HCT116 (cell line): ENCODE results near the gene EPC1. TPM values are rescaled to one million over a fixed set of nuclear protein-coding genes. Genes with fewer than 3 reads are reported as not detected.
"Not testable (repeated sequence)": the region's sequence is repeated elsewhere in the genome, so short reads cannot be mapped to it uniquely, and the experiment has no call there.

Source experiments
- ATAC-seq: fragments of 200-7000 bp; cut with Tn5 transposase; 2 replicates; pipeline ENCODE4 v1.9.1; 2020; ENCODE audit warnings: mild to moderate bottlenecking, moderate library complexity
- BruUV-seq: library from RNA; stranded (reverse); fragments of 400-500 nt; replicated peaks from 2 replicates; lab custom pipeline; 2021; lab: Mats Ljungman, UMichigan
- CTCF ChIA-PET: fragments of 300-600 bp; sonication (Branson Sonifier 250); formaldehyde crosslinking; loops from one replicate; lab custom pipeline; 2021; ENCODE audit warnings: antibody characterized with exemption; lab: Charles Lee
- POLR2A ChIA-PET: fragments of 300-600, 350-600 bp; sonication (Branson Sonifier 250); formaldehyde crosslinking; loops from one replicate; lab custom pipeline; 2021; ENCODE audit warnings: antibody characterized with exemption; lab: Charles Lee
- RAD21 ChIA-PET, 2 experiments: fragments of 300-600 bp; sonication (Branson Sonifier 250); formaldehyde crosslinking; loops; one replicate each; lab custom pipeline; 2023; ENCODE audit warnings: low total read pairs in 2 of 2; ENCODE audit not compliant: uncharacterized antibody in 2 of 2, unreplicated experiment in 2 of 2, low non-redundant PET in 1 of 2; lab: Charles Lee
- DNase-seq: peaks from one replicate; pipeline ENCODE4 v3.0.0-alpha.2; 2010; ENCODE audit warnings: low read depth, low spot score
- H2AFZ ChIP-seq: fragments of 200-600 bp; shearing (Covaris generic), sonication (generic); 2 replicates; pipeline ENCODE4 v1.6.1; 2017; ENCODE audit warnings: low read depth, mixed run types, mixed read lengths, antibody characterized with exemption, low read length; ENCODE audit not compliant: poor library complexity, severe bottlenecking
- H3K27ac ChIP-seq: 2 replicates; pipeline ENCODE4 v1.5.1; 2012; ENCODE audit warnings: low read depth, low read length
- H3K27me3 ChIP-seq: fragments of 200-600 bp; sonication (generic); 2 replicates; pipeline ENCODE4 v1.6.1; 2016; ENCODE audit warnings: mixed run types, low read length, mixed read lengths; ENCODE audit not compliant: insufficient read depth
- H3K36me3 ChIP-seq, 2 experiments: fragments of 200-500 bp in 1 of 2; fragments of 200-600 bp in 1 of 2; sonication (Bioruptor generic) in 1 of 2; sonication (generic) in 1 of 2; 2 replicates each; pipeline versions ENCODE4 v1.5.1 to v1.6.1; 2014 to 2016; ENCODE audit warnings: low read length in 2 of 2, inconsistent platforms in 1 of 2, mixed read lengths in 1 of 2, mixed run types in 1 of 2; ENCODE audit not compliant: insufficient read depth in 2 of 2, control insufficient read depth in 1 of 2
- H3K4me1 ChIP-seq, 2 experiments: fragments of 200-600 bp in 1 of 2; sonication (generic) in 1 of 2; 2 replicates each; pipeline versions ENCODE4 v1.5.1 to v1.6.1; 2012 to 2017; ENCODE audit warnings: low read length in 2 of 2, inconsistent platforms in 1 of 2, mild to moderate bottlenecking in 1 of 2, mixed read lengths in 1 of 2, mixed run types in 1 of 2, moderate library complexity in 1 of 2; ENCODE audit not compliant: insufficient read depth in 2 of 2, control insufficient read depth in 1 of 2
- H3K4me2 ChIP-seq: fragments of 200-600 bp; sonication (generic); 2 replicates; pipeline ENCODE4 v1.6.1; 2017; ENCODE audit warnings: mixed run types, low read length, mixed read lengths
- H3K4me3 ChIP-seq, 2 experiments: fragments of 200-600 bp in 1 of 2; sonication (generic) in 1 of 2; replicated peaks in 1 of 2; 2 replicates each; pipeline ENCODE4 v1.5.1; 2011 to 2016; ENCODE audit warnings: low read length in 2 of 2, control low read depth in 1 of 2, low read depth in 1 of 2, mild to moderate bottlenecking in 1 of 2, mixed read lengths in 1 of 2, mixed run types in 1 of 2
- H3K79me2 ChIP-seq: fragments of 200-600 bp; sonication (generic); 2 replicates; pipeline ENCODE4 v1.6.1; 2017; ENCODE audit warnings: mild to moderate bottlenecking, mixed run types, low read length, moderate library complexity, mixed read lengths; ENCODE audit not compliant: insufficient read depth
- H3K9ac ChIP-seq: fragments of 200-600 bp; sonication (generic); 2 replicates; pipeline ENCODE4 v1.6.1; 2016; ENCODE audit warnings: low read length, mixed read lengths
- H3K9me2 ChIP-seq: fragments of 200-600 bp; sonication (generic), shearing (Covaris generic); 2 replicates; pipeline ENCODE4 v1.6.1; 2017; ENCODE audit warnings: mixed run types, mild to moderate bottlenecking, moderate library complexity; ENCODE audit not compliant: insufficient read depth
- H3K9me3 ChIP-seq, 2 experiments: fragments of 200-500 bp in 1 of 2; fragments of 200-600 bp in 1 of 2; sonication (Bioruptor generic) in 1 of 2; sonication (generic) in 1 of 2; 2 replicates each; pipeline ENCODE4 v1.6.1; 2014 to 2017; ENCODE audit warnings: low read length in 2 of 2, mixed read lengths in 2 of 2, inconsistent platforms in 1 of 2, low read depth in 1 of 2, mild to moderate bottlenecking in 1 of 2, mixed run types in 1 of 2, moderate library complexity in 1 of 2; ENCODE audit not compliant: control insufficient read depth in 1 of 2, insufficient read depth in 1 of 2
- H4K20me1 ChIP-seq: fragments of 200-600 bp; sonication (generic), shearing (Covaris generic); 2 replicates; pipeline ENCODE4 v1.6.1; 2017; ENCODE audit warnings: mixed run types, mild to moderate bottlenecking, moderate library complexity; ENCODE audit not compliant: insufficient read depth
- CEBPB ChIP-seq: IDR thresholded peaks from 2 replicates; pipeline ENCODE4 v1.6.1; 2012; ENCODE audit warnings: low read depth
- EGR1 ChIP-seq: IDR thresholded peaks from 2 replicates; pipeline ENCODE4 v1.6.1; 2012; ENCODE audit warnings: low read depth
- ELF1 ChIP-seq: IDR thresholded peaks from 2 replicates; pipeline ENCODE4 v1.6.1; 2012; ENCODE audit warnings: low read depth, borderline replicate concordance
- EZH2 ChIP-seq: fragments of 200-600 bp; sonication (generic); IDR thresholded peaks from 2 replicates; pipeline ENCODE4 v1.6.1; 2017; ENCODE audit warnings: antibody characterized with exemption, mixed run types
- EZH2phosphoT487 ChIP-seq: fragments of 200-600 bp; IDR thresholded peaks from 2 replicates; pipeline ENCODE4 v1.6.1; 2018; ENCODE audit warnings: antibody characterized with exemption, borderline replicate concordance
- FOSL1 ChIP-seq: IDR thresholded peaks from 2 replicates; pipeline ENCODE4 v1.6.1; 2012; ENCODE audit warnings: low read depth
- JUND ChIP-seq: IDR thresholded peaks from 2 replicates; pipeline ENCODE4 v1.6.1; 2012
- MAX ChIP-seq: IDR thresholded peaks from 2 replicates; pipeline ENCODE4 v1.6.1; 2012
- POLR2A ChIP-seq: IDR thresholded peaks from 2 replicates; pipeline ENCODE4 v1.7.0; 2011; ENCODE audit warnings: borderline replicate concordance; ENCODE audit not compliant: insufficient read depth, insufficient read length; ENCODE audit errors: extremely low read depth
- POLR2AphosphoS5 ChIP-seq: IDR thresholded peaks from 2 replicates; pipeline ENCODE4 v1.6.1; 2011; ENCODE audit warnings: mild to moderate bottlenecking, low read depth, low read length, moderate library complexity
- REST ChIP-seq: IDR thresholded peaks from 2 replicates; pipeline ENCODE4 v1.6.1; 2012; ENCODE audit warnings: low read depth
- SIN3A ChIP-seq: IDR thresholded peaks from 2 replicates; pipeline ENCODE4 v1.6.1; 2012; ENCODE audit warnings: low read depth
- SP1 ChIP-seq: IDR thresholded peaks from 2 replicates; pipeline ENCODE4 v1.6.1; 2012; ENCODE audit warnings: low read depth
- SRF ChIP-seq: IDR thresholded peaks from 2 replicates; pipeline ENCODE4 v1.6.1; 2012; ENCODE audit warnings: low read depth
- TCF7L2 ChIP-seq: IDR thresholded peaks from 2 replicates; pipeline ENCODE4 v1.7.0; 2011; ENCODE audit warnings: borderline replicate concordance, inconsistent platforms; ENCODE audit not compliant: insufficient read depth, insufficient read length; ENCODE audit errors: extremely low read depth
- YY1 ChIP-seq: IDR thresholded peaks from 2 replicates; pipeline ENCODE4 v1.6.1; 2011; ENCODE audit warnings: low read length, low read depth, moderate library complexity, mild to moderate bottlenecking; ENCODE audit not compliant: insufficient replicate concordance; ENCODE audit errors: extremely low read depth
- ZFX ChIP-seq: fragments of 450-650 bp; IDR thresholded peaks from 2 replicates; pipeline ENCODE4 v1.6.1; 2017
- ZNF274 ChIP-seq: fragments of 200-500 bp; sonication (Bioruptor generic); IDR thresholded peaks from 2 replicates; pipeline ENCODE4 v1.6.1; 2014; ENCODE audit warnings: mild to moderate bottlenecking, low read depth, low read length, inconsistent platforms
- intact Hi-C: fragments of 100-400 bp; cut with micrococcal nuclease; formaldehyde crosslinking; loops from 2 replicates; pipeline ENCODE4 v1.10.0; 2022
- total RNA-seq: library from RNA; stranded (reverse); gene quantifications from one replicate; pipeline ENCODE4 v1.2.1, GENCODE V29; 2021; ENCODE audit not compliant: unreplicated experiment
- TF ChIP-seq, protein P1 (sequence below), 3 experiments: fragments of 200-600 bp in 1 of 3; sonication (generic) in 1 of 3; IDR thresholded peaks in 2 of 3; conservative IDR thresholded peaks in 1 of 3; 2 replicates each; pipeline ENCODE4 v1.5.1; 2012 to 2017; ENCODE audit warnings: low read depth in 2 of 3, low read length in 2 of 3, antibody characterized with exemption in 1 of 3, borderline replicate concordance in 1 of 3, control low read depth in 1 of 3, mild to moderate bottlenecking in 1 of 3, mixed read lengths in 1 of 3, mixed run types in 1 of 3, moderate library complexity in 1 of 3; ENCODE audit not compliant: insufficient read depth in 1 of 3

The EPC1 gene
- total RNA-seq, 1 experiment from 2014 or later, result 20.1 TPM

DNA sequence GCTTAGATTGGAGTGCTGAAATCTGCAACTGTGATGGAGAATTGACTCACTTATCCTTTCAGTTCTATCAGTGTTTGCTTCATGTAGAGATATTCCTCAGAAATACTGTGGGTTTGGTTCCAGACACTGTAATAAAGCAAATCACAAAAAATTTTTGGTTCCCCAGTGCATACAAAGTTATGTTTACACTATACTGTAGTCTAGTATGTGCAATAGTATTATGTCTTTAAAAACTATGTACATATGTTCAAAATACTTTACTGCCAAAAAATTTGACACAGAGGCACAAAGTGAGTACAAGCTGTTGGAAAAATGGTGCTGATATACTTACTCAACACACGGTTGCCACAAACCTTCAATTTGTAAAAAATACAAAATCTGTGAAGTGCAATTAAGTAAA lies 112.5 kb downstream of the EPC1 start:
- Histone ChIP-seq H3K4me1 (peaks cover 0 to 6% of the 10 kb centered on the region in 2 experiments; a peak in 1 of 4 replicates), H3K79me2 (no peaks in the 10 kb centered on the region), H4K20me1 (no peaks in the 10 kb centered on the region), H3K9me2 (no peaks in the 10 kb centered on the region), H3K4me3 (no peak overlapping the region), H3K36me3 (no peaks in the 10 kb centered on the region), H3K4me2 (no peak overlapping the region), H3K27me3 (no peaks in the 10 kb centered on the region), H2AFZ (no peak overlapping the region), H3K9ac (no peak overlapping the region), H3K27ac (no peak overlapping the region), H3K9me3 (no peaks in the 10 kb centered on the region)
- no TSS peak for BruUV-seq
- ChIA-PET RAD21 (no interaction called here), CTCF (no interaction called here), POLR2A (no interaction called here)
- no peak for DNase-seq
- intact Hi-C loops, result no loop called here
- no peak for ATAC-seq
- TF ChIP-seq EZH2phosphoT487 (no peak), POLR2A (no peak), FOSL1 (no peak), TCF7L2 (no peak), MAX (no peak), ZFX (no peak), SIN3A (no peak), EGR1 (no peak), ZNF274 (no peak), CEBPB (no peak), EZH2 (no peak), REST (no peak), POLR2AphosphoS5 (no peak), JUND (no peak), YY1 (no peak), SRF (no peak), ELF1 (no peak), SP1 (no peak)
- TF ChIP-seq, protein P1, sequence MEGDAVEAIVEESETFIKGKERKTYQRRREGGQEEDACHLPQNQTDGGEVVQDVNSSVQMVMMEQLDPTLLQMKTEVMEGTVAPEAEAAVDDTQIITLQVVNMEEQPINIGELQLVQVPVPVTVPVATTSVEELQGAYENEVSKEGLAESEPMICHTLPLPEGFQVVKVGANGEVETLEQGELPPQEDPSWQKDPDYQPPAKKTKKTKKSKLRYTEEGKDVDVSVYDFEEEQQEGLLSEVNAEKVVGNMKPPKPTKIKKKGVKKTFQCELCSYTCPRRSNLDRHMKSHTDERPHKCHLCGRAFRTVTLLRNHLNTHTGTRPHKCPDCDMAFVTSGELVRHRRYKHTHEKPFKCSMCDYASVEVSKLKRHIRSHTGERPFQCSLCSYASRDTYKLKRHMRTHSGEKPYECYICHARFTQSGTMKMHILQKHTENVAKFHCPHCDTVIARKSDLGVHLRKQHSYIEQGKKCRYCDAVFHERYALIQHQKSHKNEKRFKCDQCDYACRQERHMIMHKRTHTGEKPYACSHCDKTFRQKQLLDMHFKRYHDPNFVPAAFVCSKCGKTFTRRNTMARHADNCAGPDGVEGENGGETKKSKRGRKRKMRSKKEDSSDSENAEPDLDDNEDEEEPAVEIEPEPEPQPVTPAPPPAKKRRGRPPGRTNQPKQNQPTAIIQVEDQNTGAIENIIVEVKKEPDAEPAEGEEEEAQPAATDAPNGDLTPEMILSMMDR (IDR thresholded peaks at IDR 0.05 in 2 of 3, conservative IDR thresholded peaks at IDR 0.05 in 1 of 3; ENCODE audit: borderline replicate concordance in 1 of 3, insufficient read depth in 1 of 3, low read depth in 2 of 3, low read length in 2 of 3), result no peak

GRCh38 chr10:32233375-32233774 lies 113.6 kb downstream of the EPC1 start:
- H3K27ac ChIP-seq, H3K9ac ChIP-seq, H3K4me3 ChIP-seq, intact Hi-C loops, H3K9me3 ChIP-seq, RAD21 ChIA-PET, H2AFZ ChIP-seq, H3K36me3 ChIP-seq, H4K20me1 ChIP-seq, BruUV-seq, H3K4me1 ChIP-seq, DNase-seq, H3K79me2 ChIP-seq, POLR2A ChIA-PET, H3K4me2 ChIP-seq, H3K27me3 ChIP-seq, H3K9me2 ChIP-seq, ATAC-seq, CTCF ChIA-PET: not testable (repeated sequence)
